ENCODE measurements around the gene CNTNAP5. TPM values are rescaled to one million over a fixed set of nuclear protein-coding genes. Genes with fewer than 3 reads are reported as not detected.

CNTNAP5 gene
- total and polyA plus RNA-seq, 2 donors (not counting 3 experiments of a cell fraction or from before 2014, with no cell fraction given) = not detected

DNA sequence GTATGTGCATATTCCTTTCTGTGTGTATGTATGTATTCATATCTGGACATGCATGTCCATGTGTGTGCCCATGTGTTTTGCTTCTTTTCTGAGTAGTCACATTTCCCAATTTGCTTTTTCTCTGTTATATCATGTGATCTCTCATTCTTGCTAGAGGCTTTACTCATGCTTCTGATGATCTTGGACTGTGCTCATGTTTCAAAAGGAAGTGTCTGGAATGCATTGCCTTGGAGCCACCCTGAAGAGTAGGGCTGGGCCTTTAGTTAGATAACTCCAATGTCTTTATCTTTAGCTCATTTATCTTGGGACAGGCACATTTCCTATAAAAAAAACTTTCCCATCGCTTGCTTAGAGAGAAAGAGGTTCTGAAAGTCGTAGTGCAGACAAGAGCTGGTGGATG is 859.2 kb downstream of the CNTNAP5 start:
- Histone ChIP-seq H3K4me2 (ENCODE audit: insufficient read depth, low read length) (no peak overlapping the region), H3K4me1 (ENCODE audit: control insufficient read depth, extremely low read depth, insufficient read depth, low read length) (no peaks in the 10 kb centered on the region), H3K4me3 (replicated peaks in 1 of 3; ENCODE audit: insufficient read depth in 1 of 3, low read depth in 1 of 3, low read length in 3 of 3) (no peak overlapping the region), H4K20me1 (replicated peaks; ENCODE audit: control insufficient read depth, extremely low read depth, insufficient read depth, low read length) (no peaks in the 10 kb centered on the region), H2AFZ (ENCODE audit: low read depth, low read length) (no peak overlapping the region), H3K9me1 (replicated peaks; ENCODE audit: control insufficient read depth, extremely low read depth, insufficient read depth, low read length) (no peaks in the 10 kb centered on the region), H3K9me3 (replicated peaks; ENCODE audit: control insufficient read depth, insufficient read depth, low read length) (peaks cover 2% of the 10 kb centered on the region), H3K79me2 (ENCODE audit: control insufficient read depth, insufficient read depth, low read length) (no peaks in the 10 kb centered on the region), H3K36me3 (ENCODE audit: control insufficient read depth in 2 of 2, extremely low read depth in 1 of 2, insufficient read depth in 2 of 2, low read length in 2 of 2) (no peaks in the 10 kb centered on the region), H3K9ac (replicated peaks; ENCODE audit: extremely low read depth, insufficient read depth, low read length) (no peak overlapping the region), H3K27me3 (ENCODE audit: control insufficient read depth in 2 of 2, insufficient read depth in 2 of 2, low read length in 2 of 2) (no peaks in the 10 kb centered on the region), H3K27ac (ENCODE audit: insufficient read depth, low read depth, low read length) (no peak overlapping the region)
- dilution Hi-C loops (cut with MboI; ENCODE audit: extremely low pct_ligation_motif_present, low sequenced_read_pairs) (no loop called here), intact Hi-C loops (cut with micrococcal nuclease) (no loop called here)
- ChIA-PET POLR2A (no interaction called here), CTCF (no interaction called here)
- no TSS peak for BruUV-seq (replicated peaks)
- FAIRE-seq (no peak), DNase-seq (ENCODE audit: low read depth, low spot score) (no peak)
- TF ChIP-seq MYC (IDR thresholded peaks at IDR 0.05; ENCODE audit: low read depth, low read length) = no peak
- TF ChIP-seq JUN (IDR thresholded peaks at IDR 0.05; ENCODE audit: borderline replicate concordance, insufficient read depth, insufficient read length, low read depth) = no peak
- no peak for TF ChIP-seq MAX (IDR thresholded peaks at IDR 0.05; ENCODE audit: insufficient read depth, insufficient read length)

- DNase-seq (ENCODE audit: low read depth, low spot score) (no peak), FAIRE-seq (no peak)
- Histone ChIP-seq H4K20me1 (replicated peaks; ENCODE audit: control insufficient read depth, extremely low read depth, insufficient read depth, low read length) (no peaks in the 10 kb centered on the region), H3K4me1 (ENCODE audit: control insufficient read depth, extremely low read depth, insufficient read depth, low read length) (no peaks in the 10 kb centered on the region), H3K36me3 (ENCODE audit: control insufficient read depth in 2 of 2, extremely low read depth in 1 of 2, insufficient read depth in 2 of 2, low read length in 2 of 2) (no peaks in the 10 kb centered on the region), H3K9me3 (replicated peaks; ENCODE audit: control insufficient read depth, insufficient read depth, low read length) (peaks cover 4% of the 10 kb centered on the region), H3K9me1 (replicated peaks; ENCODE audit: control insufficient read depth, extremely low read depth, insufficient read depth, low read length) (no peaks in the 10 kb centered on the region), H2AFZ (ENCODE audit: low read depth, low read length) (no peak overlapping the region), H3K9ac (replicated peaks; ENCODE audit: extremely low read depth, insufficient read depth, low read length) (no peak overlapping the region), H3K4me2 (ENCODE audit: insufficient read depth, low read length) (no peak overlapping the region), H3K27ac (ENCODE audit: insufficient read depth, low read depth, low read length) (no peak overlapping the region), H3K4me3 (replicated peaks in 1 of 3; ENCODE audit: insufficient read depth in 1 of 3, low read depth in 1 of 3, low read length in 3 of 3) (no peak overlapping the region), H3K27me3 (ENCODE audit: control insufficient read depth in 2 of 2, insufficient read depth in 2 of 2, low read length in 2 of 2) (no peaks in the 10 kb centered on the region), H3K79me2 (ENCODE audit: control insufficient read depth, insufficient read depth, low read length) (no peaks in the 10 kb centered on the region)
- TF ChIP-seq GATA2 (IDR thresholded peaks at IDR 0.05; ENCODE audit: insufficient read depth, insufficient read length, low read depth, low read length) (no peak), FOS (IDR thresholded peaks at IDR 0.05; ENCODE audit: borderline replicate concordance, insufficient read depth, low read length) (no peak), POLR2AphosphoS5 (IDR thresholded peaks at IDR 0.05; ENCODE audit: insufficient read depth, low read depth, low read length) (no peak), CTCF (IDR thresholded peaks at IDR 0.05; ENCODE audit: extremely low read depth in 1 of 2, insufficient read depth in 1 of 2, low read depth in 1 of 2, low read length in 2 of 2) (no peak), POLR2A (IDR thresholded peaks at IDR 0.05; ENCODE audit: low read depth, low read length) (no peak), JUN (IDR thresholded peaks at IDR 0.05; ENCODE audit: borderline replicate concordance, insufficient read depth, insufficient read length, low read depth) (no peak), EZH2 (IDR thresholded peaks at IDR 0.05; ENCODE audit: borderline replicate concordance, low read depth, low read length, severe bottlenecking) (no peak), MYC (IDR thresholded peaks at IDR 0.05; ENCODE audit: low read depth, low read length) (no peak), MAX (IDR thresholded peaks at IDR 0.05; ENCODE audit: insufficient read depth, insufficient read length) (no peak)
- no TSS peak for BruUV-seq (replicated peaks)
- intact Hi-C loops (cut with micrococcal nuclease) (no loop called here), dilution Hi-C loops (cut with MboI; ENCODE audit: extremely low pct_ligation_motif_present, low sequenced_read_pairs) (no loop called here)
- POLR2A ChIA-PET = no interaction called here
- CTCF ChIA-PET = no interaction called here
Measured at GRCh38 chr2:124886216-124886615, 861.1 kb downstream of the CNTNAP5 start.

All from endothelial cell of umbilical vein (primary cell).